Astrocyte (in vitro differentiated cells and primary cell): ENCODE results near the gene HSD11B1. TPM values are rescaled to one million over a fixed set of nuclear protein-coding genes. Genes with fewer than 3 reads are reported as not detected.

ENCODE experiments used
- DNase-seq: peaks from one replicate; pipeline ENCODE4 v3.0.0-alpha.2; 2010; ENCODE audit warnings: low read depth
- FAIRE-seq: peaks from 2 replicates; lab custom pipeline; 2011; peaks lifted over from hg19 to GRCh38; lab: Jason Lieb, UNC
- H2AFZ ChIP-seq: 2 replicates; pipeline ENCODE4 v1.6.0; 2012; ENCODE audit warnings: low read depth, low read length, inconsistent platforms
- H3K27ac ChIP-seq: 2 replicates; pipeline ENCODE4 v1.5.1; 2011; ENCODE audit warnings: low read depth, low read length, inconsistent platforms
- H3K27me3 ChIP-seq: 2 replicates; pipeline ENCODE4 v1.6.0; 2011; ENCODE audit warnings: low read length, inconsistent platforms; ENCODE audit not compliant: insufficient read depth
- H3K36me3 ChIP-seq: 2 replicates; pipeline ENCODE4 v1.5.1; 2011; ENCODE audit warnings: low read length, inconsistent platforms; ENCODE audit not compliant: insufficient read depth
- H3K4me1 ChIP-seq: 2 replicates; pipeline ENCODE4 v1.5.1; 2011; ENCODE audit warnings: low read length, inconsistent platforms; ENCODE audit not compliant: insufficient read depth
- H3K4me2 ChIP-seq: 2 replicates; pipeline ENCODE4 v1.6.0; 2012; ENCODE audit warnings: low read length, inconsistent platforms
- H3K4me3 ChIP-seq: 2 replicates; pipeline ENCODE4 v1.5.1; 2011; ENCODE audit warnings: low read depth, mild to moderate bottlenecking, low read length, inconsistent platforms; ENCODE audit not compliant: insufficient read depth
- H3K79me2 ChIP-seq: 2 replicates; pipeline ENCODE4 v1.6.0; 2012; ENCODE audit warnings: mild to moderate bottlenecking, low read length, inconsistent platforms; ENCODE audit not compliant: insufficient read depth
- H3K9ac ChIP-seq: 2 replicates; pipeline ENCODE4 v1.6.0; 2012; ENCODE audit warnings: mild to moderate bottlenecking, low read length, inconsistent platforms
- H3K9me3 ChIP-seq: 2 replicates; pipeline ENCODE4 v1.5.1; 2012; ENCODE audit warnings: low read depth, mild to moderate bottlenecking, low read length, inconsistent platforms; ENCODE audit not compliant: insufficient read depth
- H4K20me1 ChIP-seq: 2 replicates; pipeline ENCODE4 v1.6.0; 2012; ENCODE audit warnings: low read length, inconsistent platforms; ENCODE audit not compliant: insufficient read depth
- H3K27ac Mint-ChIP-seq: one replicate; pipeline ENCODE4 v1.8.0; 2021; ENCODE audit warnings: mild to moderate bottlenecking, mixed read lengths; ENCODE audit not compliant: unreplicated experiment
- H3K27me3 Mint-ChIP-seq: one replicate; pipeline ENCODE4 v1.8.0; 2021; ENCODE audit warnings: low read depth, mixed read lengths; ENCODE audit not compliant: unreplicated experiment
- H3K36me3 Mint-ChIP-seq: one replicate; pipeline ENCODE4 v1.8.0; 2021; ENCODE audit warnings: low read depth, mixed read lengths; ENCODE audit not compliant: unreplicated experiment
- H3K4me1 Mint-ChIP-seq: one replicate; pipeline ENCODE4 v1.8.0; 2021; ENCODE audit warnings: low read depth, mixed read lengths; ENCODE audit not compliant: unreplicated experiment
- H3K4me3 Mint-ChIP-seq: one replicate; pipeline ENCODE4 v1.8.0; 2021; ENCODE audit warnings: mild to moderate bottlenecking, moderate library complexity, mixed read lengths; ENCODE audit not compliant: unreplicated experiment
- H3K9me3 Mint-ChIP-seq: one replicate; pipeline ENCODE4 v1.8.0; 2021; ENCODE audit warnings: mild to moderate bottlenecking, mixed read lengths; ENCODE audit not compliant: unreplicated experiment
- EZH2 ChIP-seq: IDR thresholded peaks from 2 replicates; pipeline ENCODE4 v1.6.1; 2012; ENCODE audit warnings: mild to moderate bottlenecking, low read length, inconsistent platforms; ENCODE audit not compliant: insufficient read depth
- total RNA-seq: library from RNA; stranded (reverse); gene quantifications from 2 replicates; pipeline ENCODE4 v1.2.1, GENCODE V29; 2021
- TF ChIP-seq, protein P1 (sequence below): IDR thresholded peaks from 2 replicates; pipeline ENCODE4 v1.5.1; 2011; ENCODE audit warnings: low read depth, mild to moderate bottlenecking, inconsistent platforms, low read length, moderate library complexity; ENCODE audit not compliant: insufficient read depth

The HSD11B1 gene
- total RNA-seq, 1 donor from 2014 or later, result not detected

- no peak within 1 kb of the TSS for H3K9ac ChIP-seq
- Mint-ChIP-seq H3K27ac (no peak within 1 kb of the TSS), H3K36me3 (peaks cover 2% of the 10 kb centered on the region), H3K4me1 (peaks cover 13% of the 10 kb centered on the region), H3K9me3 (peaks cover 2% of the 10 kb centered on the region), H3K4me3 (no peak within 1 kb of the TSS), H3K27me3 (peaks cover 24% of the 10 kb centered on the region)
- H3K27ac ChIP-seq, result no peak within 1 kb of the TSS
- H3K4me1 ChIP-seq, result no peaks in the 10 kb centered on the region
- TF ChIP-seq, protein P1, sequence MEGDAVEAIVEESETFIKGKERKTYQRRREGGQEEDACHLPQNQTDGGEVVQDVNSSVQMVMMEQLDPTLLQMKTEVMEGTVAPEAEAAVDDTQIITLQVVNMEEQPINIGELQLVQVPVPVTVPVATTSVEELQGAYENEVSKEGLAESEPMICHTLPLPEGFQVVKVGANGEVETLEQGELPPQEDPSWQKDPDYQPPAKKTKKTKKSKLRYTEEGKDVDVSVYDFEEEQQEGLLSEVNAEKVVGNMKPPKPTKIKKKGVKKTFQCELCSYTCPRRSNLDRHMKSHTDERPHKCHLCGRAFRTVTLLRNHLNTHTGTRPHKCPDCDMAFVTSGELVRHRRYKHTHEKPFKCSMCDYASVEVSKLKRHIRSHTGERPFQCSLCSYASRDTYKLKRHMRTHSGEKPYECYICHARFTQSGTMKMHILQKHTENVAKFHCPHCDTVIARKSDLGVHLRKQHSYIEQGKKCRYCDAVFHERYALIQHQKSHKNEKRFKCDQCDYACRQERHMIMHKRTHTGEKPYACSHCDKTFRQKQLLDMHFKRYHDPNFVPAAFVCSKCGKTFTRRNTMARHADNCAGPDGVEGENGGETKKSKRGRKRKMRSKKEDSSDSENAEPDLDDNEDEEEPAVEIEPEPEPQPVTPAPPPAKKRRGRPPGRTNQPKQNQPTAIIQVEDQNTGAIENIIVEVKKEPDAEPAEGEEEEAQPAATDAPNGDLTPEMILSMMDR, result no peak
- TF ChIP-seq EZH2, result no peak
- H4K20me1 ChIP-seq, result no peaks in the 10 kb centered on the region
- H3K79me2 ChIP-seq, result no peaks in the 10 kb centered on the region
- H3K4me2 ChIP-seq, result no peak within 1 kb of the TSS
- H3K27me3 ChIP-seq, result peaks cover 2% of the 10 kb centered on the region
- H2AFZ ChIP-seq, result no peak within 1 kb of the TSS
- FAIRE-seq, result no peak
- no peak within 1 kb of the TSS for H3K4me3 ChIP-seq
- H3K9me3 ChIP-seq, result no peaks in the 10 kb centered on the region
- H3K36me3 ChIP-seq, result no peaks in the 10 kb centered on the region
- no peak for DNase-seq
Observed at GRCh38 chr1:209755926-209756614, 51.4 kb downstream of the HSD11B1 start, which contains the start of gene TRAF3IP3. TSS of gene TRAF3IP3 (plus strand) at chr1:209756053. CDS start at chr1:209760040, 3,987 bp downstream.

- H3K27ac Mint-ChIP-seq, result no peak overlapping the region
- H3K4me3 Mint-ChIP-seq, result no peak overlapping the region
- H3K27me3 Mint-ChIP-seq, result peaks cover 27% of the 10 kb centered on the region
- TF ChIP-seq, protein P1, result no peak
- TF ChIP-seq EZH2, result no peak
- Histone ChIP-seq H3K4me3 (no peak overlapping the region), H3K4me1 (no peaks in the 10 kb centered on the region), H3K4me2 (no peak overlapping the region), H2AFZ (no peak overlapping the region), H3K27ac (no peak overlapping the region), H4K20me1 (no peaks in the 10 kb centered on the region), H3K9ac (no peak overlapping the region), H3K9me3 (no peaks in the 10 kb centered on the region), H3K27me3 (peaks cover 2% of the 10 kb centered on the region), H3K79me2 (no peaks in the 10 kb centered on the region), H3K36me3 (no peaks in the 10 kb centered on the region)
- H3K4me1 Mint-ChIP-seq, result peaks cover 13% of the 10 kb centered on the region
- H3K36me3 Mint-ChIP-seq, result peaks cover 2% of the 10 kb centered on the region
- DNase-seq, result no peak
- peaks cover 2% of the 10 kb centered on the region for H3K9me3 Mint-ChIP-seq
- FAIRE-seq, result no peak
Observed at GRCh38 chr1:209756615-209757445, 52.2 kb downstream of the HSD11B1 start.
